ENCODE measurements around the gene STAG1.
"Not testable (repeated sequence)": the region's sequence is repeated elsewhere in the genome, so short reads cannot be mapped to it uniquely, and the experiment has no call there.

The STAG1 gene

DNA sequence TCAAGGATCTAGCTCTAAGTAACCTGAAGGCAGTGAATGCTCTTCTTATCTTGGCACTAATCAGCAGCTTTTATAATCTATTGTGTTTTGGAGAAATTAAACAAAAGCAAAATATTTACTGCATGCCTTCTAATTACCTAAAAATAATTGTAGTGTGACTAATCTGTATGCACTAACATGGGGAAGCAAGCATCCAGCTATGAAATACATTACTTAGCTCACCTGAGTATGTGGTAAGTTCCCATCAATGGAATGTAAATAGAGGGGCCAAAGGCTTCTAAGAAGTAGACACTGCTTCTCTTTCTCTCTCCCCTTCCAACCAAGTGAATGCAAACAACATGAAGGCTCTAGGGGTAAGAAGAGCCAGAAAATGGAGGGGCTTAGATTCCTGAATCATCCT lies 165.6 kb downstream of the STAG1 start:
- DNase-seq (ENCODE audit: low spot score) = no peak

DNA sequence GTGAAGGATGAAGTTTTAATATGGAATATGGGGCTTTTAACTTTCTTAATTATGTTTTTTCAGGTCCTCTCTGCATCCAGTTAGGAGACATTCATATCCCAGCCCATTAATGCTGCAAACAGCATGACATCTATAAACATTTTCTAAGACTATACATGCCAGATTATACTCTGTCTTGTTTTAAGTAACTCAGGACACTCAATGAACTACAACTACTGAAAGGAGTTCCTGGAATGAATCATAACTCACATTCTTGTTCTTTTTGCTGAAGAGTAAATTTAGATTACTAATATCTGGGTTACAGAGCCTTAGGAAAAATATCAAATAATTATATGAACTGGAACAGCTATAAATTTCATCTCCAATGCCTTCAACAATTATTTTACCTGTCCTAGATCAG lies 167.4 kb downstream of the STAG1 start:
- DNase-seq (ENCODE audit: low spot score) = no peak

- DNase-seq (ENCODE audit: low spot score) = no peak
Observed at GRCh38 chr3:136583823-136584222, 168.4 kb downstream of the STAG1 start.

- DNase-seq (ENCODE audit: low spot score) = no peak
Observed at GRCh38 chr3:136577791-136578190, 174.4 kb downstream of the STAG1 start.

- DNase-seq (ENCODE audit: low spot score) = no peak
Observed at GRCh38 chr3:136576279-136577009, 175.7 kb downstream of the STAG1 start.

DNA sequence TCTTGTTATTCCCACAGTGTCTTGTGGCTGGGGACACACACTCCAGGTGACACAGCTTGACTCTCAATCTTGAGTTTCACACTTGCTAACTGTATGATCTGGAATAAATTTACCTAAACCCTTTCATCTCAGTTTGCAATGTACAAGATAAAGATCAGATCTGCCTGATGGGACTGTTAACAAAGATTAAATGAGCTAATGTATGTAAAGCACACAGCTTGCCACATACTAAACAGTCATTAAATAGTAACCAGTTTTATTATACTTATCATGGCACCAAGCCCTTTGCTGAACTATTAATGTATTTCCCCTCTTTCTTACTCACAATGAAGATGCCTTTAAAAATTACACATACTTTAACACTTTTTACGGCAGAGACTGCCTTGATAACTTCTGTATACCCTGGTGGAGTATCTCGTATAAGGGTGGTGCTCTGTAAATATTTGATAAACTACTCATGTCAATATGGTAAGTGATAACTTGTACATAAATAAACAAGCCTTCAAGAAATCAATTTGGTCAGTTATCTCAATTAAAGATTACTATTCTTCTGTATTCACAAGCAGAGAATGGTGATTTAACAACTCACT lies 184.5 kb downstream of the STAG1 start:
- DNase-seq (ENCODE audit: low spot score) = no peak

GRCh38 chr3:136564962-136565361 lies 187.2 kb downstream of the STAG1 start:
- DNase-seq (ENCODE audit: low spot score) = not testable (repeated sequence)

GRCh38 chr3:136562026-136562425 lies 190.2 kb downstream of the STAG1 start:
- no peak for DNase-seq (ENCODE audit: low spot score)

DNA sequence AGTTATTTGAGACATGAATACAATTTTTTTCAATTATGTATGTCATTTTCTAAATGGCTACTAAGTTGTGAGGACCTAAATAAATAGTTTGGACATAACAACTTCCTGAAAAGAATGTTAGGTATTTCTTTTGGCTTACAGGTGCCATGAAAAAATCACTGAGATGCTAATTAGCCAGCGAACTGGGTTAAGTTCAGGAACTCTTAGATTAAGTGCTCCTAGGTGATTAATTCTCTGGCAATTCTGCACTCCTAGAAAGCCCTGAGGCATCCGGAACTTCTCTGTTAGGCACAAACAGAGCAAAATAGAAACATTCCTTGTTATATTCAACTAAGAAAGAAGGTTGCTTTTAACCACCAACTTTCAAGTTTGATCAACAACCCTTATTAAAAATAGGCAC lies 192.3 kb downstream of the STAG1 start:
- DNase-seq (ENCODE audit: low spot score) = no peak

DNA sequence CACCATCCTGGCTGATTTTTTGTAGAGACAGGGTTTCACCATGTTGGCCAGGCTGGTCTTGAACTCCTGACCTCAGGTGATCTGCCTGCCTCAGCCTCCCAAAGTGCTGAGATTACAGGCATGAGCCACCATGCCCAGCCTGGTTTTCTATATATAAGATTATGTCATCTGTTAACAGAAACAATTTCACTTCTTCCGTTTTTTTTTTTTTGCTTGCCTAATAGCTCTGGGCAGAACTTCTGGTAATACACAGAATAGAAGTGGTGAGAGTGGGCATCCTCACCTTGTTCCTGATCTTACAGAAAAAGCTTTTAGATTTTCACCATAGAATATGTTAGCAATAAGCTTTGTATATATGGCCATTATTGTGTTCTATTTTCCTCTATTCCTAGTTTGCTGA lies 202.7 kb downstream of the STAG1 start:
- DNase-seq (ENCODE audit: low spot score) = not testable (repeated sequence)

DNA sequence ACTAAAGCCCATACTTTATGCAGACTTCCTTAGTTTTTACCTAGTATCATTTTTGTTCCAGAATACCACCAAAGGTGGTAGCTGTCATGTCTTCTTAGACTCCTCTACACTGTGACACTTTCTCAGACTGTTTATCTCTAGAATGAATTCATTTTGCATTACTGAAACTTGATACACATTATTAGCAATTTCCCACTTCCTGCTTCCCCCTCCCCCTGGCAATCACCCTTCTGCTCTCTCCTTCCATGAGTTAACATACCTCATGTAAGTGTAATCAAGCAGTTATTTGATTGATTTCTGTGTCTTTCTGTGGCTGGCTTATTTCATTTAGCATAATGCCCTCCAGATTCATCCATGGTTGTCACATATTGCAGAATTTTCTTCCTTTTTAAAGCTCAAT lies 204.9 kb downstream of the STAG1 start:
- no peak for DNase-seq (ENCODE audit: low spot score)

DNA sequence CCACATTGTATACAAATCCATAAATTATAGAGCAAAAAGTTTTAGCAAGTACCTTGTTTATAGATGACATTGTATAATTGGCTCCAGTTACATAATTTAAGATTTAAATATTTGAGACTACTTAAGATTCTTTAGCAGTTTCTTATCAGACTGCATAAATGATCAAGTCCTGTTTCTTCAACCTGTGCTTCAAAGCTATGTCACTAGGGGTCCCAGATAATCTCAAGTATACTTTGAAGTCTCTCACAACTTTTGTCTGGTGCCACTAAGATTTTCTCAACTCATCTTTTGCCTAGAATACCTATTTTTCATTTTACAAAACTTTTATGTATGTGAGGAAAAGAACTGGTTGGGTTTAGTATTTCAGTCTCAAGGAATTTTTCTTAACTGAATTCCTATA lies 205.5 kb downstream of the STAG1 start:
- peak; percentile 13 for DNase-seq (ENCODE audit: low spot score)

- DNase-seq (ENCODE audit: low spot score) = no peak
Observed at GRCh38 chr3:136545664-136546268, 206.4 kb downstream of the STAG1 start.

DNA sequence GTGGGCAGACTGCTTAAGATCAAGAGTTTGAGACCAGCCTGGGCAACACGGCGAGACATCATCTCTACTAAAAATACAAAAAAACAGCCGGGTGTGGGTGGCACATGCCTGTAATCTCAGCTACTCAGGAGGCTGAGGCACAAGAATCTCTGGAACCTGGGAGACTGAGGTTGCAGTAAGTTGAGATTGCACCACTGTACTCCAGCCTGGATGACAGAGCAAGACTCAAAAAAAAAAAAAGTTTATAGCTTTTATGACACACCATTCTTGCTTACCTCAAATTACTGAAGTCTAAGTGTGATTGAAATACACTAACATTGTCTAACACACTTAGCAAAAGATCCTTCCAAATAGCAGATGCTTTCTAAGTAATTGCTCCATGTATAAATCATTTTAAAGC lies 207.6 kb downstream of the STAG1 start:
- no peak for DNase-seq (ENCODE audit: low spot score)

GRCh38 chr3:136543385-136543784 lies 208.8 kb downstream of the STAG1 start:
- no peak for DNase-seq (ENCODE audit: low spot score)

- DNase-seq (ENCODE audit: low spot score) = no peak
Observed at GRCh38 chr3:136535906-136536305, 216.3 kb downstream of the STAG1 start.

GRCh38 chr3:136532766-136533165 lies 219.4 kb downstream of the STAG1 start:
- DNase-seq (ENCODE audit: low spot score) = no peak

- no peak for DNase-seq (ENCODE audit: low spot score)
Observed at GRCh38 chr3:136518102-136518501, 234.1 kb downstream of the STAG1 start.

- no peak for DNase-seq (ENCODE audit: low spot score)
Observed at GRCh38 chr3:136516656-136517055, 235.5 kb downstream of the STAG1 start.

DNA sequence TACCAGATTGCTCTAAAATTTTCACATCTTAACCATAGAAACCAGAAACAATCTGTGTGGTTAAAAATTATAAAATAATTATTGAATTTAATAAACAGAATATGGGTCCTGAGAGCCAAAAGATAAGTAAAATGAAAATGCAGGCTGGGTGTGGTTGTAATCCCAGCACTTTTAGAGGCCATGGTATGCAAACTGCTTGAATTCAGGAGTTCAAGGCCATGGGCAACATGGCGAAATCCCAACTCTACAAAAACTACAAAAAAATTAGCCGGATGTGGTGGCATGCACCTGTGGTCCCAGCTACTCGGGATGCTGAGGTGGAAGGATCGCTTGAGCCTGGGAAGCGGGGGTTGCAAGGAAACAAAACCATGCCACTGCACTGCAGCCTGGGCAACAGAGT lies 236.1 kb downstream of the STAG1 start:
- no peak for DNase-seq (ENCODE audit: low spot score)

DNA sequence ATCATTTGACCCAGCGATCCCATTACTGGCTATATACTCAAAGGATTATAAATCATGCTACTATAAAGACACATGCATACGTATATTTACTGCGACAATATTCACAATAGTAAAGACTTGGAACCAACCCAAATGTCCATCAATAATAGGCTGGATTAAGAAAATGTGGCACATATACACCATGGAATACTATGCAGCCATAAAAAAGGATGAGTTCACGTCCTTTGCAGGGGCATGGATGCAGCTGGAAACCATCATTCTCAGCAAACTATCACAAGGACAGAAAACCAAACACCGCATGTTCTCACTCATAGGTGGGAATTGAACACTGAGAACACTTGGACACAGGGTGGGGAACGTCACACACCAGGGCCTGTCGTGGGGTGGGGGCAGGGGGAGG lies 237.6 kb downstream of the STAG1 start:
- DNase-seq (ENCODE audit: low spot score) = not testable (repeated sequence)

- no peak for DNase-seq (ENCODE audit: low spot score)
Observed at GRCh38 chr3:136513367-136513766, 238.8 kb downstream of the STAG1 start.

GRCh38 chr3:136512381-136512780 lies 239.8 kb downstream of the STAG1 start:
- no peak for DNase-seq (ENCODE audit: low spot score)

DNA sequence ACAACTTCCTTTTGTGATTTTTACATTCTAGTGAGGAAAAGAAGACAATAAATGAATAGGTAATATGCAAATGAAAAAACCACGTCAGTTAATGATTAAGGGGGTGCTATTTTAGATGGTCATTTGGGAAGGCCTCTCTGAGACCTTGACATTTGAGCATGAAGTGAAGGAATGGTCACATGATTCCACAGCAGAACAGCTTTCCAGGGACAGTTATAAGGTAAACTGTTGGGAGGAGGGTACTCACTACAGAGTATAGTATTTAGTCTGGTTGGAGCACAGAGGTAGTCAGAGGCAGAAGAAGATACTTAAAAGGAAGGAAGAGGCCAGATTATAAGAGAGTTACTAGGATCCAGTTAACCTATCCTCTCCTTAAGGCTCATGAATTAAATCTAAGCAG lies 246.5 kb downstream of the STAG1 start:
- no peak for DNase-seq (ENCODE audit: low spot score)
